Cardiac fibroblast (primary cell): ENCODE results near the gene SMIM13.

Experiments
- DNase-seq, 2 donors: peaks; one replicate each; pipeline versions ENCODE4 v3.0.0 to v3.0.0-alpha.2; 2010; ENCODE audit warnings: low read depth in 2 of 2
- H3K4me3 ChIP-seq, 2 donors: replicated peaks in 1 of 2; 1 replicate in 1 of 2; 2 replicates in 1 of 2; pipeline ENCODE4 v1.5.1; 2011; ENCODE audit warnings: low read depth in 2 of 2, low read length in 2 of 2, mild to moderate bottlenecking in 2 of 2, moderate library complexity in 1 of 2
- TF ChIP-seq, protein P1 (sequence below): IDR thresholded peaks from one replicate; pipeline ENCODE4 v1.5.1; 2011; ENCODE audit warnings: low read depth, mild to moderate bottlenecking, low read length, inconsistent platforms

SMIM13 gene

DNA sequence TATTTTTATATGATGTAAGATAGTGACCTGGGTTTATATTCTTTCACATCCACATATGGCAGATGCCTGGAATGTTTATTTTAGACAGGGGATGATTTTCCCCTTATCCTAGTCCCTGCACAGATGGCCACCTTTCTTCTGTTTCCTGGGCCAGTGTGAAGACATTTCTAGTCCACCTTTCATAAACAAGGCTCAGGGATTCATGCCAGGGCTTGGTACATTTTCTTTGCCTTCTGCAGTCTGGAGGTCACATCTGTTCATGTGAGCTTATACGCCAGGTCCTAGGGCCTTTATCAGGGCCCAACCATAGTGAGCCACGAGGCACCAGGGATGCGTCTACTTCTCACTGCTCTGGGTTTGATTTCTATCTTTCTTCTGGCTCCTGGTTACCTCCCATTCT is 55.9 kb downstream of the SMIM13 start:
- H3K4me3 ChIP-seq = no peak overlapping the region
- DNase-seq = no peak
- TF ChIP-seq, protein P1, sequence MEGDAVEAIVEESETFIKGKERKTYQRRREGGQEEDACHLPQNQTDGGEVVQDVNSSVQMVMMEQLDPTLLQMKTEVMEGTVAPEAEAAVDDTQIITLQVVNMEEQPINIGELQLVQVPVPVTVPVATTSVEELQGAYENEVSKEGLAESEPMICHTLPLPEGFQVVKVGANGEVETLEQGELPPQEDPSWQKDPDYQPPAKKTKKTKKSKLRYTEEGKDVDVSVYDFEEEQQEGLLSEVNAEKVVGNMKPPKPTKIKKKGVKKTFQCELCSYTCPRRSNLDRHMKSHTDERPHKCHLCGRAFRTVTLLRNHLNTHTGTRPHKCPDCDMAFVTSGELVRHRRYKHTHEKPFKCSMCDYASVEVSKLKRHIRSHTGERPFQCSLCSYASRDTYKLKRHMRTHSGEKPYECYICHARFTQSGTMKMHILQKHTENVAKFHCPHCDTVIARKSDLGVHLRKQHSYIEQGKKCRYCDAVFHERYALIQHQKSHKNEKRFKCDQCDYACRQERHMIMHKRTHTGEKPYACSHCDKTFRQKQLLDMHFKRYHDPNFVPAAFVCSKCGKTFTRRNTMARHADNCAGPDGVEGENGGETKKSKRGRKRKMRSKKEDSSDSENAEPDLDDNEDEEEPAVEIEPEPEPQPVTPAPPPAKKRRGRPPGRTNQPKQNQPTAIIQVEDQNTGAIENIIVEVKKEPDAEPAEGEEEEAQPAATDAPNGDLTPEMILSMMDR = no peak

DNA sequence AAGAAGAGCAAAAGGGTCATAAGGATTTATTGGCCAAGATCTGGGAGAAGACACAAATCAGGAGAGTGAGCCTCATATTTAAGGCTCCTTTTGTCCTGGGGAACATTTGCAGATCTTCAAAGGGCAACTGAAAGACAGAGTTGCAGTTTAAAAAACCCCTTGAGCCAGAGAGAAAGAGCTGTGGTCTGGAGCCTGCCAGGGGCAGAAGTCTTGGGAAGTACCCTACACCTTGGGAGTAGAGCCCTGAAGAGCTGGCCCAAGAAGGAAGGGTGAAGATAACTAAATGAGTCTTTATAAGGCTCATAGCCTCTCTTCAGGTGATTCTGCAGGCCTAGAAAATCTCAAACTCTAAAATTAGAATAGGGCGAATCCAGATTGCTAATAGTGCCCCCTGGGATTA is 57.9 kb downstream of the SMIM13 start:
- no peak overlapping the region for H3K4me3 ChIP-seq
- TF ChIP-seq, protein P1 = no peak
- DNase-seq = no peak

DNA sequence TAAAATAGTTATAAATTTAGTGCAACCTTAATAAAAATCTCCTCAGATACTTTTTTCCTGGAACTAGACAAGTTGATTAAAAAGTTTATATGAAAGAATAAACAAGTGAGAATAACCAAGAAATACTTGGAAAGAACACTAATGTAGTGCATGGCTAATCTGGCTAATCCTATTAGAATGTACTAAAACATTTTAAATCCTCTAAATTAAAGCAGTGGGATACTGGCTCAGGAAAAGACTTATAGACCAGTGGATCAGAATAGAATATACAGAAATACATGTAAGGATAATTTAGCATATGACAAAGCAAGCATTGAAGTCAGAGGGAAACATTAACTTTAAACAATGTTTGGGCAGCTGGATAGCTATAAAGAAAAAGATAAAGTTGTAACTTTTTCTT is 58.9 kb downstream of the SMIM13 start:
- no peak for DNase-seq
- no peak overlapping the region for H3K4me3 ChIP-seq
- TF ChIP-seq, protein P1 = no peak

DNA sequence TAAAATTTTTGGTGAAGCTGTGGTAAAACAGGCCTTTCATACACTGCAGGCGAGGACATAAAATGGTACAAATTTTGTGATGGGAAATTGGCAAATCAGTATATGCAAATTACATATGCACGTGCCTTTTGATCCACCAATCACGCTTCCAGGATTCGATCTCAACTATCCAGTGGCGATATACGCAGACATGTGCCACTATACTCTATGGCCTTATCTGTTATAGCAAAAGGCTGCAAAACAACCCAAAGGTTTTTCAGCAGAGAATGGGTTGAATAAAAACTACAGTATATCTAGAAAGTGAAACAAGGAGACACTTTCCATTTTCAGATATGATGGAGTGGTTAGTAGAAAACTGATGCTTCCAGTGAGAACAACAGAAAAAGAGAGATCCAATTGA is 59.8 kb downstream of the SMIM13 start:
- no peak overlapping the region for H3K4me3 ChIP-seq
- TF ChIP-seq, protein P1 = no peak
- DNase-seq = no peak

DNA sequence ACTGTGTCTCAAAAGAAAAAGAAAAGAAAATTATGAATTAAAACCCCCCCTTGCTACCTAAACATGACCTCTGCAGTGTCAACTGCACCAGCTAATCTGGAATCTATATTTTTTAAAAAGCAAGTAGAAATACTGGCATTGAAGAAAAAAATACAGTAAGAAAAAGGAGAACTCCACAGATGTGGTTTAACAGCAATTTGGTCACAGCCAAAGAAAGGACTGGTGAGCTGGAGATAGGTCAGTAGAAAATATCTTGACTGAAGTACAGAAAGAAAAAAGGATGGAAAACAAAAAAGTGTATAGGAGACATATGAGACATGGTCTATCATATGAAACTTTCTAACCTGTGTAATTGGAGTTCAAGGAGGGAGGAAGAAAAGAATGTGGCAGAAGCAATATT is 62.0 kb downstream of the SMIM13 start:
- H3K4me3 ChIP-seq = no peak overlapping the region
- TF ChIP-seq, protein P1 = no peak
- DNase-seq = no peak

DNA sequence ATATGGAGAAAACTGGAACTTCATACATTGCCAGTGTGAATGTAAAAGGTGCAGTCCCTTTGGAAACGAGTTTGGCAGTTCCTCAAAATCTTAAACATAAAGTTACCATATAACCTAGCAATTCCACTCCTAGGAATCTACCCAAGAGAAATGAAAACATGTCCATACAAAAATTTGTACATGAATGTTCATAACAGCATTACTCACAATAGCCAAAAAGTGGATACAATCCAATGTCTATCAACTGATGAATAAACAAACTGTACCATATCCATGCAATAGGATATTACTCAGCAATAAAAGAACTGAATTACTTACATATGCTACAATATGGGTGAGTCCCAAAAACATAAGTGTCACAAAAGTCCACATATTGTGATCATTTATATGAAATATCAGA is 66.6 kb downstream of the SMIM13 start:
- peak in 1 of 2 donors; percentile 78 for DNase-seq

More for the DNA sequence above, 66.6 kb downstream of the SMIM13 start:
- TF ChIP-seq, protein P1 = no peak
- no peak overlapping the region for H3K4me3 ChIP-seq
